ENCODE measurements around the gene CLMN. TPM values are rescaled to one million over a fixed set of nuclear protein-coding genes. Genes with fewer than 3 reads are reported as not detected.

The CLMN gene
- total RNA-seq, 4 donors from 2014 or later = 6.5 to 10.0 (median 7.9) TPM

DNA sequence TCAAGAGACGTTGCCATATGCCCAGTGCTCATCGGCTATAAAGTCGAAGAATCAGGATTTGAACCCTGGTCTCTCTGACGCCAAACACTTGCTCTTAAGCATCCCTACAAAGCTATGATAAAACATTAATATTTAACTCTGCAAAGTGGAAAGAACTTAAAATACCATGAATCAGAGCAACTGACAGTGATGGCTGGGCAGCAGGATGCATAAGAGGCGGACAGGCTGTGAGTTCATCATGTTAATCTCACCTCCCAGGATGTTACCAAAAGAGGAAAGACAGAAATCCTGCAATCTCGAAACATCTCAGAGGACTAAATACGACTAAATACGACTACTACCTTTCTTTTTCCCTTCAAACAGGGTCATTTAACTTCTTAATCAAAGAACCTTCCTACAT is 168.1 kb downstream of the CLMN start:
- Histone ChIP-seq H3K4me1 (peaks cover 51 to 96% (median 94%) of the 10 kb centered on the region in 4 donors), H3K27me3 (no peaks in the 10 kb centered on the region), H3K27ac (replicated peaks in 1 of 4) (peak overlapping the region; percentile 33 to 97 (median 52)), H3K36me3 (no peaks in the 10 kb centered on the region), H3K4me3 (no peak overlapping the region), H3K9me3 (no peaks in the 10 kb centered on the region)
- no peak for DNase-seq (ENCODE audit: extremely low spot score)
- WGBS = 61% methylated on average over 8 of the region's 8 CpGs
- TF ChIP-seq, protein P1, sequence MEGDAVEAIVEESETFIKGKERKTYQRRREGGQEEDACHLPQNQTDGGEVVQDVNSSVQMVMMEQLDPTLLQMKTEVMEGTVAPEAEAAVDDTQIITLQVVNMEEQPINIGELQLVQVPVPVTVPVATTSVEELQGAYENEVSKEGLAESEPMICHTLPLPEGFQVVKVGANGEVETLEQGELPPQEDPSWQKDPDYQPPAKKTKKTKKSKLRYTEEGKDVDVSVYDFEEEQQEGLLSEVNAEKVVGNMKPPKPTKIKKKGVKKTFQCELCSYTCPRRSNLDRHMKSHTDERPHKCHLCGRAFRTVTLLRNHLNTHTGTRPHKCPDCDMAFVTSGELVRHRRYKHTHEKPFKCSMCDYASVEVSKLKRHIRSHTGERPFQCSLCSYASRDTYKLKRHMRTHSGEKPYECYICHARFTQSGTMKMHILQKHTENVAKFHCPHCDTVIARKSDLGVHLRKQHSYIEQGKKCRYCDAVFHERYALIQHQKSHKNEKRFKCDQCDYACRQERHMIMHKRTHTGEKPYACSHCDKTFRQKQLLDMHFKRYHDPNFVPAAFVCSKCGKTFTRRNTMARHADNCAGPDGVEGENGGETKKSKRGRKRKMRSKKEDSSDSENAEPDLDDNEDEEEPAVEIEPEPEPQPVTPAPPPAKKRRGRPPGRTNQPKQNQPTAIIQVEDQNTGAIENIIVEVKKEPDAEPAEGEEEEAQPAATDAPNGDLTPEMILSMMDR (IDR thresholded peaks at IDR 0.05) = no peak
- no peak for TF ChIP-seq POLR2A (IDR thresholded peaks at IDR 0.05; ENCODE audit: low read depth)
- TF ChIP-seq POLR2AphosphoS5 (IDR thresholded peaks at IDR 0.05) = no peak
- TF ChIP-seq EP300 (IDR thresholded peaks at IDR 0.05) = no peak
- intact Hi-C loops (cut with DNase I) = no loop called here

DNA sequence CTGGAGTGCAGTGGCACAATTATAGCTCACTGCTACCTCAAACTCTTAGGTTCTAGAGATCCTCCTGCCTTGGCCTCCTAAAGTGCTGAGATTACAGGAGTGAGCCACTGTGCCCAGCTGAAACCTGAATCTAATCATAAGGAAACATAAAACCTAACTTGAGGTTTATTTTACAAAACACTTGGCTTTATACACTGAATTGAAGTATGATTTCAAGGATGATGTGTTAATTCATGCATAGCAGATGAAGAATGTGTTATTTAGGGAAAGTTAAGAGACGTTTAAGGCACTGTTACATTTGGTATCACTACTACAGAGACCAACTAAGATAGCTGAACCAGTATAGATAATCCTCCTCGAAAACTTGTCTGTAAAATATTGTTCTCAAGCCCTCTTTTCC is 168.8 kb downstream of the CLMN start:
- Histone ChIP-seq H3K27me3 (no peaks in the 10 kb centered on the region), H3K9me3 (no peaks in the 10 kb centered on the region), H3K36me3 (no peaks in the 10 kb centered on the region), H3K4me1 (peaks cover 49 to 100% (median 99%) of the 10 kb centered on the region in 4 donors), H3K4me3 (no peak overlapping the region), H3K27ac (replicated peaks in 1 of 4) (peak overlapping the region in 3 of 4 donors; percentile 49 to 97 (median 54))
- DNase-seq (ENCODE audit: extremely low spot score) = no peak
- WGBS = 74% methylated on average over 2 of the region's 2 CpGs
- TF ChIP-seq EP300 (IDR thresholded peaks at IDR 0.05) (no peak), POLR2AphosphoS5 (IDR thresholded peaks at IDR 0.05) (no peak)
- intact Hi-C loops (cut with DNase I) = no loop called here

DNA sequence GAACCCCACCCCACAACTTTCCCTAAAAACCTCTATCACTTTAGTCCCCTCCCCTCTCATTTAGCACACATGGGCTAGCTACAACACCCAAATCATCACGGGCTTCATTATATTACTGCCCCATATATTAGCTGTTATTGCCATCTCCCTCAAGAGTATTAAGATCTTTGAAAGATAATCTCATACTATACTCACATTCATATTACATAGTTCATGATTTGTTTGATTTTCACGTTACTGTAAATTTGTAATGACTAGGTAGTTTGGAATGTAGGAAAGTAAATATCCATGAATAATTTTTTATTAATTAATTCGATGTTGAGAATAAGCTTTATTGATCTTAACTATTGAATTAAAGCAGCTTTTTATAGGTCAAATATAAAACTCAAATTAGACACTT is 170.3 kb downstream of the CLMN start:
- H3K27me3 ChIP-seq = no peaks in the 10 kb centered on the region
- H3K4me1 ChIP-seq = peaks cover 37 to 88% (median 85%) of the 10 kb centered on the region in 4 donors
- WGBS = 69% methylated on average over 3 of the region's 3 CpGs
- peaks cover 0 to 10% (median 6%) of the 10 kb centered on the region in 4 donors for H3K9me3 ChIP-seq
- intact Hi-C loops (cut with DNase I) = no loop called here
- H3K4me3 ChIP-seq = no peak overlapping the region
- H3K27ac ChIP-seq (replicated peaks in 1 of 4) = peak overlapping the region in 2 of 4 donors; percentile 29 to 71
- no peaks in the 10 kb centered on the region for H3K36me3 ChIP-seq
- TF ChIP-seq POLR2A (IDR thresholded peaks at IDR 0.05; ENCODE audit: low read depth) = no peak
- no peak for TF ChIP-seq POLR2AphosphoS5 (IDR thresholded peaks at IDR 0.05)
- TF ChIP-seq, protein P1 (IDR thresholded peaks at IDR 0.05) = no peak
- TF ChIP-seq EP300 (IDR thresholded peaks at IDR 0.05) = no peak
- DNase-seq (ENCODE audit: extremely low spot score) = no peak

DNA sequence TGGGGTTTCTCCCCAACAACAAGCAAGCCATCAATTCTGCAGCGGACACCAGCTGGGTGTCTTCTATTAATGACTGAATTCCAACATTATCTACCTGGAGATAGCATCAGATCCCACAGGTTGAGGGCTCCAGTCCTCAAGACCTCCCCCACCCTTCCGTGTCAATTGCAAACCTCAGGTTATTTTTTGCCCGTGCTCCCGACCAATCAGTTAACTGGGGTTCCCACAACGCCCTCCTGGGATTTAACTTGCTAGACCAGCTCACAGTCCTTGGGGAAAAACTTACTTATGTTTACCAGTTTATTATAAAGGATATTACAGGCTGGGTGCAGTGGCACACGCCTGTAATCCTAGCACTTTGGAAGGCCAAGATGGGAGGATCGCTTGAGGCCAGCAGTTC is 172.1 kb downstream of the CLMN start:
- Histone ChIP-seq H3K36me3 (no peaks in the 10 kb centered on the region), H3K4me1 (peaks cover 47 to 86% (median 81%) of the 10 kb centered on the region in 4 donors), H3K27ac (replicated peaks in 1 of 4) (peak overlapping the region in 2 of 4 donors; percentile 56 to 71), H3K9me3 (peaks cover 0 to 10% (median 6%) of the 10 kb centered on the region in 4 donors), H3K27me3 (no peaks in the 10 kb centered on the region), H3K4me3 (no peak overlapping the region)
- no peak for DNase-seq (ENCODE audit: extremely low spot score)
- WGBS = 98% methylated on average over 7 of the region's 7 CpGs
- no peak for TF ChIP-seq EP300 (IDR thresholded peaks at IDR 0.05)
- no peak for TF ChIP-seq POLR2A (IDR thresholded peaks at IDR 0.05; ENCODE audit: low read depth)
- TF ChIP-seq, protein P1 (IDR thresholded peaks at IDR 0.05) = no peak
- TF ChIP-seq POLR2AphosphoS5 (IDR thresholded peaks at IDR 0.05) = no peak
- intact Hi-C loops (cut with DNase I) = no loop called here

DNA sequence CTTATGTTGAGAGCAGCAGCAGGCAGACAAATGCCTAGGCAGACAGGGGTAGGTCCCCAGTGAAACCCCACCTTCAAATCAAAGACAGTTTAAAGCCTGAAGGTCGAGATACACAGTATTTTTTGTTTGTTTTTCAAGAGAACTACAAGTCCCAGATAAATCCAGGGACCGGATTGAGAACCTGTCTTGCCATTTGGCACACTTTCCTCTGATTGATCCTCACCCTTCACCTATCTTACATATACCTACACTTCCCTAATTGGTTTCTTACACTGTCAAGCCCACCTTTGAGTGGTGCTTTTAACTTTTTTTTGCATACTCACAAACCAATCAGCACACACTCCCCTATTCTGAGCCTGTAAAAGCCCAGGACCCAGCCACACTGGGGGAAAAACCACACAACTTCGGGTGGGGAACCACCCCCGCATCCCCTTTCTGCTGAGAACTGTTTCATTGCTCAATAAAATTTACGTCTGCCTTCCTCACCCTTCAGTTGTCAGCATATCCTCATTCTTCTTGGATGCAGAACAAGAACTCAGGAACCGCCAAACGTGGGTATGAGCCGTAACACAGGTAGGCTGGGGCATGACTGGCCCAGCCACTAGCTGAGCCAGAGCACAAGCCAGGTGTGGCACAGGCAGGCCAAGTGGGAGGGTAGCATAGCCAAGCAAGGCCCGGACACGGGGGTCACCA is 173.5 kb downstream of the CLMN start:
- 82% methylated on average over 10 of the region's 10 CpGs for WGBS
- no peak for TF ChIP-seq POLR2AphosphoS5 (IDR thresholded peaks at IDR 0.05)
- no peak for TF ChIP-seq EP300 (IDR thresholded peaks at IDR 0.05)
- TF ChIP-seq, protein P1 (IDR thresholded peaks at IDR 0.05) = no peak
- no peak for TF ChIP-seq POLR2A (IDR thresholded peaks at IDR 0.05; ENCODE audit: low read depth)
- Histone ChIP-seq H3K36me3 (no peaks in the 10 kb centered on the region), H3K27me3 (no peaks in the 10 kb centered on the region), H3K4me1 (peaks cover 47 to 86% (median 81%) of the 10 kb centered on the region in 4 donors), H3K27ac (replicated peaks in 1 of 4) (peak overlapping the region in 2 of 4 donors; percentile 5 to 47), H3K4me3 (no peak overlapping the region), H3K9me3 (peaks cover 0 to 10% (median 6%) of the 10 kb centered on the region in 4 donors)
- intact Hi-C loops (cut with DNase I) = no loop called here
- DNase-seq (ENCODE audit: extremely low spot score) = no peak

Data from esophagus muscularis mucosa (tissue), 4 donors.